Measurements from ENCODE around the gene SLC10A7. TPM values are rescaled to one million over a fixed set of nuclear protein-coding genes. Genes with fewer than 3 reads are reported as not detected.

Gene SLC10A7
- total and polyA plus RNA-seq, 2 donors (not counting 1 experiment from before 2014, with no cell fraction given): 5.7 to 18.3 TPM

GRCh38 chr4:146548443-146548842, 26.7 kb upstream of the SLC10A7 start:
- no peak overlapping the region for H3K27ac ChIP-seq (ENCODE audit: low read length in 2 of 2)
- POLR2A ChIA-PET: no interaction called here
- H3K27me3 Mint-ChIP-seq: peaks cover 15% of the 10 kb centered on the region
- no peak overlapping the region for H3K4me2 ChIP-seq (replicated peaks; ENCODE audit: low read depth, low read length, poor library complexity, severe bottlenecking)
- no peaks in the 10 kb centered on the region for H3K79me2 ChIP-seq (ENCODE audit: control insufficient read depth, insufficient read depth, low read length)
- H3K9me3 Mint-ChIP-seq (ENCODE audit: insufficient read depth): peaks cover 7% of the 10 kb centered on the region
- no peaks in the 10 kb centered on the region for H3K4me1 Mint-ChIP-seq
- no peak for TF ChIP-seq EZH2 (IDR thresholded peaks at IDR 0.05; ENCODE audit: borderline replicate concordance, insufficient read depth, low read depth, low read length, poor library complexity, severe bottlenecking)
- no peak for TF ChIP-seq CTCF (IDR thresholded peaks at IDR 0.05)
- no peaks in the 10 kb centered on the region for H3K36me3 ChIP-seq (replicated peaks in 1 of 2; ENCODE audit: control extremely low read depth in 1 of 2, control insufficient read depth in 1 of 2, extremely low read depth in 1 of 2, insufficient read depth in 2 of 2, low read length in 1 of 2)
- H3K4me3 ChIP-seq (ENCODE audit: control extremely low read depth in 1 of 5, extremely low read depth in 1 of 5, insufficient read depth in 1 of 5, low read depth in 2 of 5, low read length in 4 of 5): no peak overlapping the region
- no peak for ATAC-seq (ENCODE audit: low read depth)
- no peak overlapping the region for H3K27ac Mint-ChIP-seq
- H3K4me1 ChIP-seq (ENCODE audit: control insufficient read depth in 2 of 2, insufficient read depth in 2 of 2, low read length in 2 of 2): no peaks in the 10 kb centered on the region
- no peak overlapping the region for H3K4me3 Mint-ChIP-seq
- H2AFZ ChIP-seq (ENCODE audit: insufficient read depth, low read depth, low read length, poor library complexity, severe bottlenecking): no peak overlapping the region
- H3K9me3 ChIP-seq (ENCODE audit: control extremely low read depth in 1 of 3, control insufficient read depth in 2 of 3, insufficient read depth in 1 of 3, low read length in 2 of 3): peaks cover 0 to 13% (median 5%) of the 10 kb centered on the region in 3 donors
- CTCF ChIA-PET: interaction anchor here (1.1 kb wide), 1 partner anchor 12 kb away, joined by 3 read pairs; no protein-coding TSS in a partner anchor
- WGBS (ENCODE audit: insufficient coverage): 100% methylated on average over 1 of the region's 1 CpG
- H4K20me1 ChIP-seq (ENCODE audit: control insufficient read depth, insufficient read depth, low read length, poor library complexity, severe bottlenecking): no peaks in the 10 kb centered on the region
- intact Hi-C loops (cut with micrococcal nuclease): no loop called here
- no peak for DNase-seq
- H3K9ac ChIP-seq (ENCODE audit: low read length): no peak overlapping the region
- peaks cover 0 to 6% (median 0%) of the 10 kb centered on the region in 4 experiments for H3K27me3 ChIP-seq (replicated peaks in 1 of 4; ENCODE audit: control extremely low read depth in 1 of 4, control insufficient read depth in 3 of 4, insufficient read depth in 4 of 4, low read length in 3 of 4)

GRCh38 chr4:146545102-146545501, 23.4 kb upstream of the SLC10A7 start:
- ATAC-seq (ENCODE audit: low read depth) (no peak), DNase-seq (no peak)
- Mint-ChIP-seq H3K27me3 (peaks cover 35% of the 10 kb centered on the region), H3K4me3 (no peak overlapping the region), H3K9me3 (ENCODE audit: insufficient read depth) (peaks cover 11% of the 10 kb centered on the region), H3K27ac (no peak overlapping the region), H3K4me1 (no peaks in the 10 kb centered on the region)
- no peaks in the 10 kb centered on the region for H4K20me1 ChIP-seq (ENCODE audit: control insufficient read depth, insufficient read depth, low read length, poor library complexity, severe bottlenecking)
- peaks cover 0 to 13% (median 7%) of the 10 kb centered on the region in 3 donors for H3K9me3 ChIP-seq (ENCODE audit: control extremely low read depth in 1 of 3, control insufficient read depth in 2 of 3, insufficient read depth in 1 of 3, low read length in 2 of 3)
- no peaks in the 10 kb centered on the region for H3K79me2 ChIP-seq (ENCODE audit: control insufficient read depth, insufficient read depth, low read length)
- intact Hi-C loops (cut with micrococcal nuclease): no loop called here
- no peak overlapping the region for H3K9ac ChIP-seq (ENCODE audit: low read length)
- ChIA-PET CTCF (no interaction called here), POLR2A (no interaction called here)
- no peak overlapping the region for H3K27ac ChIP-seq (ENCODE audit: low read length in 2 of 2)
- H3K36me3 ChIP-seq (replicated peaks in 1 of 2; ENCODE audit: control extremely low read depth in 1 of 2, control insufficient read depth in 1 of 2, extremely low read depth in 1 of 2, insufficient read depth in 2 of 2, low read length in 1 of 2): no peaks in the 10 kb centered on the region
- WGBS (ENCODE audit: insufficient coverage): no CpG with 5 or more reads among the region's 2 CpGs
- no peak for TF ChIP-seq EZH2 (IDR thresholded peaks at IDR 0.05; ENCODE audit: borderline replicate concordance, insufficient read depth, low read depth, low read length, poor library complexity, severe bottlenecking)
- no peak for TF ChIP-seq CTCF (IDR thresholded peaks at IDR 0.05)
- no peak overlapping the region for H3K4me2 ChIP-seq (replicated peaks; ENCODE audit: low read depth, low read length, poor library complexity, severe bottlenecking)
- no peak overlapping the region for H2AFZ ChIP-seq (ENCODE audit: insufficient read depth, low read depth, low read length, poor library complexity, severe bottlenecking)
- H3K27me3 ChIP-seq (replicated peaks in 1 of 4; ENCODE audit: control extremely low read depth in 1 of 4, control insufficient read depth in 3 of 4, insufficient read depth in 4 of 4, low read length in 3 of 4): peaks cover 0 to 6% (median 0%) of the 10 kb centered on the region in 4 experiments
- H3K4me3 ChIP-seq (ENCODE audit: control extremely low read depth in 1 of 5, extremely low read depth in 1 of 5, insufficient read depth in 1 of 5, low read depth in 2 of 5, low read length in 4 of 5): no peak overlapping the region
- H3K4me1 ChIP-seq (ENCODE audit: control insufficient read depth in 2 of 2, insufficient read depth in 2 of 2, low read length in 2 of 2): no peaks in the 10 kb centered on the region

Measured in B cell (primary cell).